ENCODE measurements around the gene PROZ. TPM values are rescaled to one million over a fixed set of nuclear protein-coding genes. Genes with fewer than 3 reads are reported as not detected.

The PROZ gene
- not detected in 2 replicates for total RNA-seq

GRCh38 chr13:113157929-113158747 is at the start of gene PROZ:
Gene PROZ (plus strand): TSS chr13:113158648. CDS start chr13:113158661, 13 bp downstream.

GRCh38 chr13:113122550-113123225 is 35.8 kb upstream of the PROZ start, which contains the start of gene F10:
Gene F10 (plus strand): TSS chr13:113122799. CDS start chr13:113122856, 57 bp downstream.

GRCh38 chr13:113208421-113209335 is 50.2 kb downstream of the PROZ start, which contains the start of gene PCID2:
Gene PCID2 (minus strand): TSS chr13:113208669. CDS start chr13:113208634, 35 bp downstream.

GRCh38 chr13:113209336-113209758 is 50.9 kb downstream of the PROZ start, which contains the start of gene CUL4A:
Gene CUL4A (plus strand): TSS chr13:113209613. CDS start chr13:113209628, 15 bp downstream.

Other genes starting within 250 kb of the PROZ start
- 2.0 and 24.0 TPM in 2 replicates for gene MCF2L, start 189.4 kb upstream of the PROZ start, total RNA-seq
- gene F7, start 52.9 kb upstream of the PROZ start, total RNA-seq: under 0.01 TPM in 1 of 2 replicates, not detected in the other
- gene F10, start 35.8 kb upstream of the PROZ start, total RNA-seq: 4.2 and 6.0 TPM in 2 replicates
- gene PCID2, start 50.0 kb downstream of the PROZ start, total RNA-seq: 31.1 and 42.7 TPM in 2 replicates
- gene CUL4A, start 51.0 kb downstream of the PROZ start, total RNA-seq: 141 and 152 TPM in 2 replicates
- 157 and 257 TPM in 2 replicates for gene LAMP1, start 138.6 kb downstream of the PROZ start, total RNA-seq
- gene GRTP1, start 205.5 kb downstream of the PROZ start, total RNA-seq: 1.1 and 3.8 TPM in 2 replicates

Data from mesangial cell (primary cell).